HL-60 (cell line): Measurements from ENCODE around the gene GHRH.

Source experiments
- DNase-seq, 2 experiments: peaks; one replicate each; pipeline ENCODE4 v3.0.0-alpha.2; 2010 to 2020; ENCODE audit warnings: low read depth in 1 of 2, low spot score in 1 of 2
- H3K27ac ChIP-seq: fragments of 250-450 bp; sonication (Bioruptor Pico); replicated peaks from 2 replicates; pipeline ENCODE4 v1.5.1; 2020; ENCODE audit warnings: mild to moderate bottlenecking, moderate library complexity
- H3K27me3 ChIP-seq: fragments of 250-450 bp; sonication (Bioruptor Pico); 2 replicates; pipeline ENCODE4 v1.5.1; 2021; ENCODE audit warnings: mild to moderate bottlenecking, moderate library complexity; ENCODE audit not compliant: insufficient read depth, poor library complexity, severe bottlenecking
- H3K4me3 ChIP-seq: replicated peaks from 2 replicates; pipeline ENCODE4 v1.5.1; 2011; ENCODE audit warnings: mild to moderate bottlenecking, control low read depth, low read length; ENCODE audit not compliant: insufficient read depth
- GABPA ChIP-seq: IDR thresholded peaks from 2 replicates; pipeline ENCODE4 v1.6.1; 2012; ENCODE audit warnings: low read depth
- POLR2AphosphoS5 ChIP-seq: IDR thresholded peaks from 2 replicates; pipeline ENCODE4 v1.6.1; 2012; ENCODE audit warnings: low read depth
- SPI1 ChIP-seq: IDR thresholded peaks from 2 replicates; pipeline ENCODE4 v1.6.1; 2012; ENCODE audit warnings: low read depth, mild to moderate bottlenecking, borderline replicate concordance
- TF ChIP-seq, protein P1 (sequence below): IDR thresholded peaks from one replicate; pipeline ENCODE4 v1.5.1; 2011; ENCODE audit warnings: low read length, control low read depth, inconsistent platforms; ENCODE audit not compliant: insufficient read depth
- TF ChIP-seq, protein P2 (sequence below): IDR thresholded peaks from 2 replicates; pipeline ENCODE4 v1.6.1; 2012; ENCODE audit warnings: low read depth; ENCODE audit not compliant: insufficient replicate concordance

GHRH gene

DNA sequence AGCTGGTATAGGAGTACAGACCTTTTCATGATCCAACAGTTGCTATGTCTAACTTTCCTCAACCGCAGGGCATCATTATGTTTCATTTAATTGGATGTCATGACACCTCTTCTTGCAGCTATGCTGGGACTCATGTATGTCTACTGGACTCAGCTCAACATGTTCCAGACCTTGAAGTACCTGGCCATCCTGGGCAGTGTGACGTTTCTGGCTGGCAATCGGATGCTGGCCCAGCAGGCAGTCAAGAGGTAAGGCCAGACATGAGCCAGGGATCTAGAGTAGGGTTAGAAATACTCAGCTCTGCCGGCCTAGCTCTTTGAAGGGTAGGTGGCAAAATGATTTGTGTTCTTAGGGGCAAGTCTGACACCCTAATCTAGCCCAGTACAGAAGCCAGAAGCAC lies 25.2 kb downstream of the GHRH start:
- no peak for DNase-seq
- Histone ChIP-seq H3K27me3 (no peaks in the 10 kb centered on the region), H3K27ac (no peak overlapping the region), H3K4me3 (no peak overlapping the region)
- TF ChIP-seq SPI1 (no peak), GABPA (no peak), POLR2AphosphoS5 (no peak)
- TF ChIP-seq, protein P1, sequence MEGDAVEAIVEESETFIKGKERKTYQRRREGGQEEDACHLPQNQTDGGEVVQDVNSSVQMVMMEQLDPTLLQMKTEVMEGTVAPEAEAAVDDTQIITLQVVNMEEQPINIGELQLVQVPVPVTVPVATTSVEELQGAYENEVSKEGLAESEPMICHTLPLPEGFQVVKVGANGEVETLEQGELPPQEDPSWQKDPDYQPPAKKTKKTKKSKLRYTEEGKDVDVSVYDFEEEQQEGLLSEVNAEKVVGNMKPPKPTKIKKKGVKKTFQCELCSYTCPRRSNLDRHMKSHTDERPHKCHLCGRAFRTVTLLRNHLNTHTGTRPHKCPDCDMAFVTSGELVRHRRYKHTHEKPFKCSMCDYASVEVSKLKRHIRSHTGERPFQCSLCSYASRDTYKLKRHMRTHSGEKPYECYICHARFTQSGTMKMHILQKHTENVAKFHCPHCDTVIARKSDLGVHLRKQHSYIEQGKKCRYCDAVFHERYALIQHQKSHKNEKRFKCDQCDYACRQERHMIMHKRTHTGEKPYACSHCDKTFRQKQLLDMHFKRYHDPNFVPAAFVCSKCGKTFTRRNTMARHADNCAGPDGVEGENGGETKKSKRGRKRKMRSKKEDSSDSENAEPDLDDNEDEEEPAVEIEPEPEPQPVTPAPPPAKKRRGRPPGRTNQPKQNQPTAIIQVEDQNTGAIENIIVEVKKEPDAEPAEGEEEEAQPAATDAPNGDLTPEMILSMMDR, result no peak
- TF ChIP-seq, protein P2, sequence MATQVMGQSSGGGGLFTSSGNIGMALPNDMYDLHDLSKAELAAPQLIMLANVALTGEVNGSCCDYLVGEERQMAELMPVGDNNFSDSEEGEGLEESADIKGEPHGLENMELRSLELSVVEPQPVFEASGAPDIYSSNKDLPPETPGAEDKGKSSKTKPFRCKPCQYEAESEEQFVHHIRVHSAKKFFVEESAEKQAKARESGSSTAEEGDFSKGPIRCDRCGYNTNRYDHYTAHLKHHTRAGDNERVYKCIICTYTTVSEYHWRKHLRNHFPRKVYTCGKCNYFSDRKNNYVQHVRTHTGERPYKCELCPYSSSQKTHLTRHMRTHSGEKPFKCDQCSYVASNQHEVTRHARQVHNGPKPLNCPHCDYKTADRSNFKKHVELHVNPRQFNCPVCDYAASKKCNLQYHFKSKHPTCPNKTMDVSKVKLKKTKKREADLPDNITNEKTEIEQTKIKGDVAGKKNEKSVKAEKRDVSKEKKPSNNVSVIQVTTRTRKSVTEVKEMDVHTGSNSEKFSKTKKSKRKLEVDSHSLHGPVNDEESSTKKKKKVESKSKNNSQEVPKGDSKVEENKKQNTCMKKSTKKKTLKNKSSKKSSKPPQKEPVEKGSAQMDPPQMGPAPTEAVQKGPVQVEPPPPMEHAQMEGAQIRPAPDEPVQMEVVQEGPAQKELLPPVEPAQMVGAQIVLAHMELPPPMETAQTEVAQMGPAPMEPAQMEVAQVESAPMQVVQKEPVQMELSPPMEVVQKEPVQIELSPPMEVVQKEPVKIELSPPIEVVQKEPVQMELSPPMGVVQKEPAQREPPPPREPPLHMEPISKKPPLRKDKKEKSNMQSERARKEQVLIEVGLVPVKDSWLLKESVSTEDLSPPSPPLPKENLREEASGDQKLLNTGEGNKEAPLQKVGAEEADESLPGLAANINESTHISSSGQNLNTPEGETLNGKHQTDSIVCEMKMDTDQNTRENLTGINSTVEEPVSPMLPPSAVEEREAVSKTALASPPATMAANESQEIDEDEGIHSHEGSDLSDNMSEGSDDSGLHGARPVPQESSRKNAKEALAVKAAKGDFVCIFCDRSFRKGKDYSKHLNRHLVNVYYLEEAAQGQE, result no peak

DNA sequence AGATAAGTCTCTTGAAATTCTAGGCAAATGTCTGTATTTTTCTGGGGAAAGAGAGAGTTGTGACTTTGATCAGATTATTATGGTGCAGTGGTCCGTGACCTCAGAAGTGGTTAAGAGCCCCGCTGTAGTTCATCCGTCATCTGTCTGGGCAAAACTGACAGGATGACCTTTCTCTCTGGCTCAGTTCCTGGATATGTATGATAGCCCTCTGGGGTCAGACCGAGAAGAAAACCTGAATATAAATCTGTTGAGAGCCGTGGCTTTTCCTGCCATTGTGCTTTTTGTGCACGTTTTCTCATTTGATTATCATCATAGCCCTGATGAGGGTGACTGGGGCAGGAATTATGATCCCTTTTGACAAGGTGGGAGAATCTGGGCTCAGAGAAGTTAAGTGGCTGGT lies 26.5 kb downstream of the GHRH start:
- Histone ChIP-seq H3K27me3 (no peaks in the 10 kb centered on the region), H3K4me3 (no peak overlapping the region), H3K27ac (no peak overlapping the region)
- TF ChIP-seq SPI1, result no peak
- TF ChIP-seq GABPA, result no peak
- TF ChIP-seq, protein P1, result no peak
- TF ChIP-seq, protein P2, result no peak
- no peak for TF ChIP-seq POLR2AphosphoS5
- DNase-seq, result no peak

DNA sequence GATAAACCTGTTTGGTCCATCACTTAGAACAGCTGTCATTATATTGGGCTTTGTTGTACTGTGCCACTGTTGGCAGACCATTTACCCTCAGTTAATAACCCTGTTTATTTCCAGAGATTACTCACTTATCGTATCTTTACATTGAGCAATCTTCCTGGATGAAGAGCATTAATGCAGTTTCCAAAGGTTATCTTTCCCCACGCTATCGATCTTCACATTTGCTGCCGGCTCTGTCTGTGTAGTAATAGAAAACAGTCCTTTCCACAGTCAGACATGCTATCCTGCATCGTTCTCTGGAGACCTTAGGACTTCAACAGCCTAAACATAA lies 27.4 kb downstream of the GHRH start:
- no peak overlapping the region for H3K4me3 ChIP-seq
- no peaks in the 10 kb centered on the region for H3K27me3 ChIP-seq
- no peak overlapping the region for H3K27ac ChIP-seq
- DNase-seq, result no peak
- TF ChIP-seq SPI1 (no peak), GABPA (no peak), POLR2AphosphoS5 (no peak)
- TF ChIP-seq, protein P2, result no peak
- TF ChIP-seq, protein P1, result no peak
